Tibial nerve (tissue), 4 donors: ENCODE results near the gene PRKAR1B.

Source experiments
- EP300 ChIP-seq, 2 donors: sonication (generic); formaldehyde crosslinking; IDR thresholded peaks; one replicate each; pipeline ENCODE4 v1.6.1; 2017; ENCODE audit warnings: antibody characterized with exemption in 2 of 2, mild to moderate bottlenecking in 1 of 2
- POLR2A ChIP-seq, 2 donors: fragments of 450-650 bp; IDR thresholded peaks; one replicate each; pipeline ENCODE4 v1.6.1; 2017; ENCODE audit warnings: antibody characterized with exemption in 2 of 2, mild to moderate bottlenecking in 2 of 2, moderate library complexity in 2 of 2
- TF ChIP-seq, protein P1 (sequence below), 5 experiments: fragments of 200-600 bp in 3 of 5; fragments of 450-650 bp in 2 of 5; sonication (generic) in 3 of 5; IDR thresholded peaks; one replicate each; pipeline ENCODE4 v1.5.1; 2016 to 2019; ENCODE audit warnings: antibody characterized with exemption in 5 of 5, mild to moderate bottlenecking in 3 of 5, moderate library complexity in 2 of 5

DNA sequence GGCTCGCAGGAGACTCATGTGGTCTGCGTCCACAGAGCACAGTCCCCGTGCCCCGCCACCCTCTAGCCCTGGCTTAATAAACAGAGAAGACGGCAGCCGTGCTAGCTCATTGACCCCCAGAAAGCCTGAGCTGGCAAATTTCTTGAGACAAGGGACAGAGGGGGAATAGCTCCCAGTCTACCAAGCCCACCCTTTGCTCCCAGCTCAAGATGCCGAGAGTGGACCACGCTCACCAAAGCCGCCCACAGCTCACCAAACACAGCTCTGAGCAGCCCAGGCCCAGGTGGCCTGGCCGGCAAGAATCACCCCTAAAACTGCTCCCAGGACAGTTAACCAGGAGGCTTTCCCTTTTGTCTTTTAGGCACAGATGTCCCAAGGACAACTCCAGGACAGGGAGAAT, 212.8 kb downstream of the PRKAR1B start:
- TF ChIP-seq, protein P1, sequence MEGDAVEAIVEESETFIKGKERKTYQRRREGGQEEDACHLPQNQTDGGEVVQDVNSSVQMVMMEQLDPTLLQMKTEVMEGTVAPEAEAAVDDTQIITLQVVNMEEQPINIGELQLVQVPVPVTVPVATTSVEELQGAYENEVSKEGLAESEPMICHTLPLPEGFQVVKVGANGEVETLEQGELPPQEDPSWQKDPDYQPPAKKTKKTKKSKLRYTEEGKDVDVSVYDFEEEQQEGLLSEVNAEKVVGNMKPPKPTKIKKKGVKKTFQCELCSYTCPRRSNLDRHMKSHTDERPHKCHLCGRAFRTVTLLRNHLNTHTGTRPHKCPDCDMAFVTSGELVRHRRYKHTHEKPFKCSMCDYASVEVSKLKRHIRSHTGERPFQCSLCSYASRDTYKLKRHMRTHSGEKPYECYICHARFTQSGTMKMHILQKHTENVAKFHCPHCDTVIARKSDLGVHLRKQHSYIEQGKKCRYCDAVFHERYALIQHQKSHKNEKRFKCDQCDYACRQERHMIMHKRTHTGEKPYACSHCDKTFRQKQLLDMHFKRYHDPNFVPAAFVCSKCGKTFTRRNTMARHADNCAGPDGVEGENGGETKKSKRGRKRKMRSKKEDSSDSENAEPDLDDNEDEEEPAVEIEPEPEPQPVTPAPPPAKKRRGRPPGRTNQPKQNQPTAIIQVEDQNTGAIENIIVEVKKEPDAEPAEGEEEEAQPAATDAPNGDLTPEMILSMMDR (IDR thresholded peaks at IDR 0.05), result no peak
- TF ChIP-seq POLR2A (IDR thresholded peaks at IDR 0.05) (no peak), EP300 (IDR thresholded peaks at IDR 0.05) (no peak)
